Uterus (tissue), 2 donors: ENCODE measurements around the gene CASTOR1.

ENCODE experiments used
- POLR2A ChIP-seq, 2 donors: fragments of 450-650 bp; IDR thresholded peaks; one replicate each; pipeline ENCODE4 v1.6.1; 2016; ENCODE audit warnings: antibody characterized with exemption in 2 of 2, mild to moderate bottlenecking in 1 of 2, moderate library complexity in 1 of 2
- TF ChIP-seq, protein P1 (sequence below), 4 experiments: fragments of 200-600 bp in 2 of 4; fragments of 450-650 bp in 2 of 4; sonication (generic) in 2 of 4; IDR thresholded peaks; one replicate each; pipeline ENCODE4 v1.5.1; 2016 to 2019; ENCODE audit warnings: antibody characterized with exemption in 4 of 4, mild to moderate bottlenecking in 2 of 4, moderate library complexity in 1 of 4

DNA sequence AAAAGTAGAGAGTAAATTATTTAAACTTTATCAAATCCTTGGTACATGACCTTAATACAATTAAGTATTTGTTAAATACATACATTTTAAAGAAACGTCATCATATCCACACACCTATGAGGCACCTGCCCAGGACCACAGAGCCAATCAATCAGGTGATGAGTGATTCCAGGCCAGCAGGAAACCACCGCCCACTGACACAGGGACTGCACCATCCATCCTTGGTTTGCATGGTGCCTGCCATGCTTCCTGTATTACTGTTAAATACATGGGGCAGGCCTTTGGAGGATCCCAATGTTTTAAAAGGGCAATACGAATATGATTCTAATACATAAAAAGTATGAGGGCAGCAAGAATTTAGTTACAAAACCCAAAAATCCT, 44.4 kb upstream of the CASTOR1 start:
- TF ChIP-seq, protein P1, sequence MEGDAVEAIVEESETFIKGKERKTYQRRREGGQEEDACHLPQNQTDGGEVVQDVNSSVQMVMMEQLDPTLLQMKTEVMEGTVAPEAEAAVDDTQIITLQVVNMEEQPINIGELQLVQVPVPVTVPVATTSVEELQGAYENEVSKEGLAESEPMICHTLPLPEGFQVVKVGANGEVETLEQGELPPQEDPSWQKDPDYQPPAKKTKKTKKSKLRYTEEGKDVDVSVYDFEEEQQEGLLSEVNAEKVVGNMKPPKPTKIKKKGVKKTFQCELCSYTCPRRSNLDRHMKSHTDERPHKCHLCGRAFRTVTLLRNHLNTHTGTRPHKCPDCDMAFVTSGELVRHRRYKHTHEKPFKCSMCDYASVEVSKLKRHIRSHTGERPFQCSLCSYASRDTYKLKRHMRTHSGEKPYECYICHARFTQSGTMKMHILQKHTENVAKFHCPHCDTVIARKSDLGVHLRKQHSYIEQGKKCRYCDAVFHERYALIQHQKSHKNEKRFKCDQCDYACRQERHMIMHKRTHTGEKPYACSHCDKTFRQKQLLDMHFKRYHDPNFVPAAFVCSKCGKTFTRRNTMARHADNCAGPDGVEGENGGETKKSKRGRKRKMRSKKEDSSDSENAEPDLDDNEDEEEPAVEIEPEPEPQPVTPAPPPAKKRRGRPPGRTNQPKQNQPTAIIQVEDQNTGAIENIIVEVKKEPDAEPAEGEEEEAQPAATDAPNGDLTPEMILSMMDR (IDR thresholded peaks at IDR 0.05) = no peak
- TF ChIP-seq POLR2A (IDR thresholded peaks at IDR 0.05) = no peak
